Skeletal muscle tissue (tissue), 4 donors: Measurements from ENCODE around the gene ERC2. TPM values are rescaled to one million over a fixed set of nuclear protein-coding genes. Genes with fewer than 3 reads are reported as not detected.
"Not testable (repeated sequence)": the region's sequence is repeated elsewhere in the genome, so short reads cannot be mapped to it uniquely, and the experiment has no call there.

Experiments
- H3K27ac ChIP-seq: one replicate; pipeline ENCODE4 v1.7.0; 2013; ENCODE audit warnings: mild to moderate bottlenecking, low read depth, low read length, inconsistent platforms
- H3K27me3 ChIP-seq, 3 donors: one replicate each; pipeline ENCODE4 v1.7.0; 2013; ENCODE audit warnings: low read length in 3 of 3; ENCODE audit not compliant: control insufficient read depth in 3 of 3, insufficient read depth in 3 of 3
- H3K36me3 ChIP-seq, 3 donors: one replicate each; pipeline ENCODE4 v1.7.0; 2013; ENCODE audit warnings: low read length in 3 of 3; ENCODE audit not compliant: control insufficient read depth in 3 of 3, insufficient read depth in 3 of 3
- H3K4me1 ChIP-seq, 3 donors: one replicate each; pipeline ENCODE4 v1.7.0; 2013; ENCODE audit warnings: low read length in 3 of 3, mild to moderate bottlenecking in 3 of 3; ENCODE audit not compliant: control insufficient read depth in 3 of 3, insufficient read depth in 3 of 3
- H3K4me3 ChIP-seq, 3 donors: one replicate each; pipeline ENCODE4 v1.7.0; 2013; ENCODE audit warnings: low read length in 3 of 3
- H3K9ac ChIP-seq, 3 donors: one replicate each; pipeline ENCODE4 v1.7.0; 2013; ENCODE audit warnings: low read length in 3 of 3, mild to moderate bottlenecking in 3 of 3, moderate library complexity in 2 of 3, low read depth in 1 of 3
- H3K9me3 ChIP-seq, 3 donors: one replicate each; pipeline ENCODE4 v1.7.0; 2013; ENCODE audit warnings: low read length in 3 of 3; ENCODE audit not compliant: control insufficient read depth in 3 of 3
- total RNA-seq: library from RNA; depleted of rRNA; stranded (reverse); fragments of >200 nt; gene quantifications from one replicate; pipeline ENCODE4 v1.2.3, GENCODE V29; 2014
- donor health status: Osteomylitis.

The ERC2 gene
- total RNA-seq, 1 donor from 2014 or later: 1.0 TPM

GRCh38 chr3:55857633-55858032 lies 610.6 kb downstream of the ERC2 start:
- H3K9ac ChIP-seq: no peak overlapping the region
- no peaks in the 10 kb centered on the region for H3K27me3 ChIP-seq
- no peak overlapping the region for H3K27ac ChIP-seq
- H3K4me3 ChIP-seq: no peak overlapping the region
- no peaks in the 10 kb centered on the region for H3K4me1 ChIP-seq
- no peaks in the 10 kb centered on the region for H3K9me3 ChIP-seq
- no peaks in the 10 kb centered on the region for H3K36me3 ChIP-seq

GRCh38 chr3:55855311-55855710 lies 613.0 kb downstream of the ERC2 start:
- Histone ChIP-seq H3K4me3 (no peak overlapping the region), H3K9me3 (no peaks in the 10 kb centered on the region), H3K36me3 (no peaks in the 10 kb centered on the region), H3K27ac (no peak overlapping the region), H3K27me3 (no peaks in the 10 kb centered on the region), H3K4me1 (no peaks in the 10 kb centered on the region), H3K9ac (no peak overlapping the region)

DNA sequence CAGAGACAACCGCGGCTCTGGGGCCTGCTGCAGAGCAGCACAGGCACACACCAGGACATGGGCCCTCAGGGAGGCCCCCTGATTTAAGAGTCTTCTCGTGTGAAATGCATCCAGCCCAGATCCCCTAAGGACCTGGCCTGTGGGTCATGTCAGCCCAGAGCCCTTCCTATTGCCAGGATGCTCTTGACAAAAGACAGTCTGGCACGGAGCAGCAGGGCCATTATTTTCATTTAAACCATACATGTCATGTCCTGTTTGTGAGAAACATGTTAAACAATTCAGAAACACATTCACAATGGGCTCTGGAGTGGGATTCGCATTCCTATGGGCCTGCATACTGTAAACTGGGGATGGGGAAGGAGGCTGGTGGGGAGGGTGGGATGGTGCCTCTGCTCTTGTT lies 613.8 kb downstream of the ERC2 start:
- no peaks in the 10 kb centered on the region for H3K9me3 ChIP-seq
- no peak overlapping the region for H3K27ac ChIP-seq
- no peaks in the 10 kb centered on the region for H3K27me3 ChIP-seq
- no peaks in the 10 kb centered on the region for H3K36me3 ChIP-seq
- H3K4me3 ChIP-seq: no peak overlapping the region
- H3K4me1 ChIP-seq: no peaks in the 10 kb centered on the region
- H3K9ac ChIP-seq: no peak overlapping the region

- Histone ChIP-seq H3K27ac (no peak overlapping the region), H3K9me3 (no peaks in the 10 kb centered on the region), H3K27me3 (no peaks in the 10 kb centered on the region), H3K4me3 (no peak overlapping the region), H3K36me3 (no peaks in the 10 kb centered on the region), H3K4me1 (no peaks in the 10 kb centered on the region), H3K9ac (no peak overlapping the region)
These were observed 615.9 kb downstream of the ERC2 start for GRCh38 chr3:55852326-55852725.

GRCh38 chr3:55842204-55842603 lies 626.1 kb downstream of the ERC2 start:
- H3K36me3 ChIP-seq: no peaks in the 10 kb centered on the region
- no peaks in the 10 kb centered on the region for H3K27me3 ChIP-seq
- no peak overlapping the region for H3K4me3 ChIP-seq
- no peak overlapping the region for H3K27ac ChIP-seq
- no peaks in the 10 kb centered on the region for H3K4me1 ChIP-seq
- H3K9ac ChIP-seq: no peak overlapping the region
- H3K9me3 ChIP-seq: no peaks in the 10 kb centered on the region

- not testable (repeated sequence) for H3K27me3 ChIP-seq, H3K9ac ChIP-seq
These were observed 636.4 kb downstream of the ERC2 start for GRCh38 chr3:55831876-55832275.

GRCh38 chr3:55828712-55829111 lies 639.6 kb downstream of the ERC2 start:
- H3K9me3 ChIP-seq: no peaks in the 10 kb centered on the region
- H3K36me3 ChIP-seq: no peaks in the 10 kb centered on the region
- no peak overlapping the region for H3K9ac ChIP-seq
- H3K27me3 ChIP-seq: no peaks in the 10 kb centered on the region
- no peak overlapping the region for H3K27ac ChIP-seq
- no peak overlapping the region for H3K4me3 ChIP-seq
- H3K4me1 ChIP-seq: no peaks in the 10 kb centered on the region

More at GRCh38 chr3:55831876-55832275, 636.4 kb downstream of the ERC2 start:
- not testable (repeated sequence) for H3K27ac ChIP-seq, H3K4me1 ChIP-seq, H3K9me3 ChIP-seq, H3K4me3 ChIP-seq, H3K36me3 ChIP-seq

DNA sequence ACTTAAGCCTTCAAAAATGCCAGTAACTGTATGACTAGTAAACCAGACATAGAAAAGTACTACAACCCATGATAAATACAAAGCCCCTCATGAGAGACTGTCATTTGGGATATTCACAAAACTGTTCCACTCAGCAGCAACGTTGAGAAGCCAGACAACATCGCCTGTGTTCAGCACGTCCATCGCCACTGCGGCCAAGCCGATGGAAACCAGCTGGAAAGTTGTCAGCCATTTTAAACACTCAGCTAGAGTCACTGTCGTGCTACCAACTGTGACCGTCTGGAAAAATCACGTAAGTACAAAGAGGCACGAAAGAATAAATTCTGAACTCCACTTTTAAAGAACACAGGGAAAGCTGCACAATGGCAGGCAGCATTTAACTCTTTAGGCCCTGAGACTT lies 640.5 kb downstream of the ERC2 start:
- no peaks in the 10 kb centered on the region for H3K9me3 ChIP-seq

DNA sequence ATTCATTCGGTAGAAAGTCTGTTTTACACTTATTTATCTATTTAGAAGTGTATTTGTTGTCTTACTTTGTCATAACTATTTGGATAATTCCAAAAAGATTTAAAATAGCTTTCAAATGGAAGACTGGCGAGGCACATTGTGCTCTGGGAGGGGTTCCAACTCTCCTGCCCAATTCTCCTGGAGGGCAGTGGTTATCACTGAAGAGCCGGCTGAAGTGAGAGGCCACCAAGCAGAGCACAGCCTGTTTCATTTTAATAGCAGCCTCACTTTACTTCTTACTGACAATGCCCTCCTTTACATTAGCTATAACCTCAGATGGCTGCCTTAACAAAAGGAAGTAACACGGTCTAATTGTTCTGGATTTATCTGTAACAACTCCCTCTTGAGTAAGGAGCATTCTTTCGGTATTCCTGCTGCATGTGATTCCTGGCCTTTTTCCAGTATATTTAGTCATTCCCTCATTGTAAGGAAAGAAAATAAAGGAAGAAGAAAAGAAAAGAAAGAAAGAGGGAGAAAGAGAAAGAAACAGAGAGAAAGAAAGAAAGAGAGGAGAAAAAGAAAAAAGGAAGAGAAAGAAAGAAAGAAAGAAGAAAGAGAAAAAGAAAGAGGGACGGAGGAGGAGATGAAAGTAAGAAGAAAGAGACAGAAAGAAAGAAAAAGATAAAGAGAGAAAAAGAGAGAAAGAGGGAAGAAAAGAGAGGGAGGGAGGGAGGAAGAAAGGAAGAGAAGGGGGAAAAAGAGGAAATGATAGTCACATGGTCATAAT lies 641.4 kb downstream of the ERC2 start:
- no peaks in the 10 kb centered on the region for H3K36me3 ChIP-seq
- no peak overlapping the region for H3K9ac ChIP-seq
- H3K9me3 ChIP-seq: no peaks in the 10 kb centered on the region
- H3K4me3 ChIP-seq: no peak overlapping the region
- H3K4me1 ChIP-seq: no peaks in the 10 kb centered on the region
- H3K27me3 ChIP-seq: no peaks in the 10 kb centered on the region
- H3K27ac ChIP-seq: no peak overlapping the region

More for the DNA sequence above, 640.5 kb downstream of the ERC2 start:
- Histone ChIP-seq H3K27ac (no peak overlapping the region), H3K27me3 (no peaks in the 10 kb centered on the region), H3K36me3 (no peaks in the 10 kb centered on the region), H3K9ac (no peak overlapping the region), H3K4me1 (no peaks in the 10 kb centered on the region), H3K4me3 (no peak overlapping the region)

DNA sequence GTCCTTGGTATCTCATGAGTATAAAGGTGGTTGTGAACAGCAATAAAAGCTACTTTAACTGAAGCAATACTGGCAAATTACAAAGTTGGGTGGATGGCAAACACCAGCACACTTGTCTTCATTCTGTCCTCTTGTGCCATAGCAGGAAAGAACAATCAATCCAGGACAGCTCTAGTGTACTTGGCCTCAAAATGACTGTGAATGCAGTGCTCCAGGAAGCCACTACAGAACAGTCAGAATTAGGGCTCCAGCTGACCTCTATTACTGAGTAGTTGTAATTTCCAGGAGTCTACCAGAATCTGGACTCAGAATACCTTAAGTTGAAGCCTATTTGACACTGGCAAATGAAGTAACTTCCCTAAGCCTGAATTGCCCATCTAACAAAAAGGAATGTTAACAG lies 642.2 kb downstream of the ERC2 start:
- no peaks in the 10 kb centered on the region for H3K4me1 ChIP-seq
- no peak overlapping the region for H3K4me3 ChIP-seq
- no peaks in the 10 kb centered on the region for H3K36me3 ChIP-seq
- H3K9ac ChIP-seq: no peak overlapping the region
- H3K27ac ChIP-seq: no peak overlapping the region
- H3K9me3 ChIP-seq: no peaks in the 10 kb centered on the region
- H3K27me3 ChIP-seq: no peaks in the 10 kb centered on the region
